ENCODE measurements around the gene PRRX1. TPM values are rescaled to one million over a fixed set of nuclear protein-coding genes. Genes with fewer than 3 reads are reported as not detected.

PRRX1 gene
- total and polyA plus RNA-seq, 4 donors = 7.7 to 37.5 (median 13.9) TPM

DNA sequence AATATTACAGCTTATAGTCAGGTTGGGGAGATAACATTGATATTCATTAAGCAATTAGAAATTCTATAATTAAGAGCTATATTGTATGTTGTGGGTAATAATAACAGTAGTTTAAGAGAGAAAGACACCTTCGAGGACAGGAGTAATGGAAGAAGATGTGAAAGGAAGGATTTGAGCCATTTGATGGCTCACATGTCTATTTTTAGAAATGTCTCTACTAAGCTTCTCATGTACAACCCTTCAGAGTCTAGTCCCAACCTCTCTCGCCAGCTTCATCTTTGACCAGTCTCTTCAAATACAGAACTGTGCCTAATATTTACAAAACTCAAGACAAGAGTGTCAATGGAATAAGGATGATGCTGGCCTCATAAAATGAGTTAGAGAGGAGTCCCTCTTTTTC, 95.1 kb downstream of the PRRX1 start:
- DNase-seq (no peak), ATAC-seq (ENCODE audit: insufficient read depth, low FRiP score) (no peak)
- Histone ChIP-seq H3K27me3 (ENCODE audit: control insufficient read depth in 3 of 3, insufficient read depth in 3 of 3, low read length in 2 of 3) (no peaks in the 10 kb centered on the region), H3K9me3 (ENCODE audit: control insufficient read depth in 4 of 4, insufficient read depth in 3 of 4, low read length in 3 of 4) (no peaks in the 10 kb centered on the region), H3K4me1 (ENCODE audit: control insufficient read depth in 5 of 5, insufficient read depth in 5 of 5, low read length in 5 of 5) (no peaks in the 10 kb centered on the region), H3K9ac (ENCODE audit: insufficient read depth in 1 of 2, low read length in 2 of 2) (no peak overlapping the region), H3K36me3 (ENCODE audit: control insufficient read depth in 4 of 4, insufficient read depth in 4 of 4, low read length in 4 of 4) (no peaks in the 10 kb centered on the region), H3K4me3 (no peak overlapping the region), H3K27ac (ENCODE audit: low read depth in 1 of 2, low read length in 1 of 2) (no peak overlapping the region)
- TF ChIP-seq, protein P1, sequence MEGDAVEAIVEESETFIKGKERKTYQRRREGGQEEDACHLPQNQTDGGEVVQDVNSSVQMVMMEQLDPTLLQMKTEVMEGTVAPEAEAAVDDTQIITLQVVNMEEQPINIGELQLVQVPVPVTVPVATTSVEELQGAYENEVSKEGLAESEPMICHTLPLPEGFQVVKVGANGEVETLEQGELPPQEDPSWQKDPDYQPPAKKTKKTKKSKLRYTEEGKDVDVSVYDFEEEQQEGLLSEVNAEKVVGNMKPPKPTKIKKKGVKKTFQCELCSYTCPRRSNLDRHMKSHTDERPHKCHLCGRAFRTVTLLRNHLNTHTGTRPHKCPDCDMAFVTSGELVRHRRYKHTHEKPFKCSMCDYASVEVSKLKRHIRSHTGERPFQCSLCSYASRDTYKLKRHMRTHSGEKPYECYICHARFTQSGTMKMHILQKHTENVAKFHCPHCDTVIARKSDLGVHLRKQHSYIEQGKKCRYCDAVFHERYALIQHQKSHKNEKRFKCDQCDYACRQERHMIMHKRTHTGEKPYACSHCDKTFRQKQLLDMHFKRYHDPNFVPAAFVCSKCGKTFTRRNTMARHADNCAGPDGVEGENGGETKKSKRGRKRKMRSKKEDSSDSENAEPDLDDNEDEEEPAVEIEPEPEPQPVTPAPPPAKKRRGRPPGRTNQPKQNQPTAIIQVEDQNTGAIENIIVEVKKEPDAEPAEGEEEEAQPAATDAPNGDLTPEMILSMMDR (IDR thresholded peaks at IDR 0.05; ENCODE audit: control extremely low read depth, extremely low read depth) = no peak
- WGBS, 2 donors = 82 to 91% methylated on average over 2 of the region's 2 CpGs

DNA sequence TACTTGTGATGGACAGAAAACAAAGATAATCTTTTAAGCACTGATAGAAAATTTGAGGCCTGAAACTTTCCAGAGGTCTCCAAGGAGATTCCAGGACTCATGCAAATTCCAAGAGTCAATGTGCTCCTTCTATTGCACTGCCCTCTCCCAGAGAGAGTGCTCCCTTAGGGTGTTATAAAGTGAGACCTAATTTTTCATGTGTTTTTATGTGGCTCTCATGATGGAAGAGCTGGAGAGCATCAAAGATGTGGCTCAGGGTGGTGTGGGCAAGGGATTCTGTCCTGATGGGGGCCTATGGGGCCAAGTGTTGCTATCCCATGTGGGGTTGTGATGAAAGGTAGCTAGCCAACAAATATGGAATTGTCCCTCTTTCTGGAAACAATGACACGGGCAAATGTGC, 101.3 kb downstream of the PRRX1 start:
- no peak overlapping the region for H3K4me3 ChIP-seq
- DNase-seq = no peak
- H3K9me3 ChIP-seq (ENCODE audit: control insufficient read depth in 4 of 4, insufficient read depth in 3 of 4, low read length in 3 of 4) = no peaks in the 10 kb centered on the region
- H3K27me3 ChIP-seq (ENCODE audit: control insufficient read depth in 3 of 3, insufficient read depth in 3 of 3, low read length in 2 of 3) = no peaks in the 10 kb centered on the region
- H3K9ac ChIP-seq (ENCODE audit: insufficient read depth in 1 of 2, low read length in 2 of 2) = no peak overlapping the region
- TF ChIP-seq, protein P1 (IDR thresholded peaks at IDR 0.05; ENCODE audit: control extremely low read depth, extremely low read depth) = no peak
- WGBS, 2 donors = 71 to 76% methylated on average over 1 of the region's 1 CpG
- H3K4me1 ChIP-seq (ENCODE audit: control insufficient read depth in 5 of 5, insufficient read depth in 5 of 5, low read length in 5 of 5) = no peaks in the 10 kb centered on the region
- no peaks in the 10 kb centered on the region for H3K36me3 ChIP-seq (ENCODE audit: control insufficient read depth in 4 of 4, insufficient read depth in 4 of 4, low read length in 4 of 4)
- ATAC-seq (ENCODE audit: insufficient read depth, low FRiP score) = no peak
- H3K27ac ChIP-seq (ENCODE audit: low read depth in 1 of 2, low read length in 1 of 2) = no peak overlapping the region

DNA sequence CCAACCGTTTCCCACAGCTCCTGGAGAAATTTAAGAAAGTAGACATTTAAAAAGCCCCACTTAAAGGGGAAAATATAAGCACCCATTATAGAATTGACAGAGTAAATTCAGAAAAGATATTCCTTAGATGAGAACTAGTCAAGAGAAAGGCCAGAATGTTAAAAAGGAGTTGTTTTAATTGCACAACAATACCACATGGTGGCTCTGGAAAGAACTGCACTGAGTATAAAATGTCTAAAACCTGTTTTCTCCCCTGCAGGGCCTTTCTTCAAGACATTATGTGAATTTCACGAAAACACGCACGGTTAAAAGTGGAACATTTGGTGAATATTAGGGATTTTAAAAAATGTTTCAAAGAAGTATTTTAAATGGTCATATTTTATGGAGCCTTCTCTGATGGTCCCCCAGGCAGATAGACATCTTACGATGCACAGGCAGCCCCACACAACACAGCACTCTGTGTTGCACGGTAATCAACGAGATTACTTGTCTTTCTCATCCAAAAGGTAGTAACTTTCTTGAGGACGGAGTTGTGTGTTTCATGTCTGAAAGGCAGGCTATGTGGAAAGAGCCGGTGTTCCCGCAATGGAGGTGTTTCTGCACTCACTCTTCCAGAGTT, 101.9 kb downstream of the PRRX1 start:
- no peaks in the 10 kb centered on the region for H3K36me3 ChIP-seq (ENCODE audit: control insufficient read depth in 4 of 4, insufficient read depth in 4 of 4, low read length in 4 of 4)
- no peaks in the 10 kb centered on the region for H3K27me3 ChIP-seq (ENCODE audit: control insufficient read depth in 3 of 3, insufficient read depth in 3 of 3, low read length in 2 of 3)
- DNase-seq (peak in 2 of 3 donors; percentile 36 to 48), ATAC-seq (ENCODE audit: insufficient read depth, low FRiP score) (no peak)
- no peaks in the 10 kb centered on the region for H3K4me1 ChIP-seq (ENCODE audit: control insufficient read depth in 5 of 5, insufficient read depth in 5 of 5, low read length in 5 of 5)
- H3K9me3 ChIP-seq (ENCODE audit: control insufficient read depth in 4 of 4, insufficient read depth in 3 of 4, low read length in 3 of 4) = no peaks in the 10 kb centered on the region
- 77 to 87% methylated on average over 10 of the region's 10 CpGs for WGBS, 2 donors
- no peak overlapping the region for H3K27ac ChIP-seq (ENCODE audit: low read depth in 1 of 2, low read length in 1 of 2)
- H3K4me3 ChIP-seq = no peak overlapping the region
- H3K9ac ChIP-seq (ENCODE audit: insufficient read depth in 1 of 2, low read length in 2 of 2) = no peak overlapping the region
- TF ChIP-seq, protein P1 (IDR thresholded peaks at IDR 0.05; ENCODE audit: control extremely low read depth, extremely low read depth) = no peak

DNA sequence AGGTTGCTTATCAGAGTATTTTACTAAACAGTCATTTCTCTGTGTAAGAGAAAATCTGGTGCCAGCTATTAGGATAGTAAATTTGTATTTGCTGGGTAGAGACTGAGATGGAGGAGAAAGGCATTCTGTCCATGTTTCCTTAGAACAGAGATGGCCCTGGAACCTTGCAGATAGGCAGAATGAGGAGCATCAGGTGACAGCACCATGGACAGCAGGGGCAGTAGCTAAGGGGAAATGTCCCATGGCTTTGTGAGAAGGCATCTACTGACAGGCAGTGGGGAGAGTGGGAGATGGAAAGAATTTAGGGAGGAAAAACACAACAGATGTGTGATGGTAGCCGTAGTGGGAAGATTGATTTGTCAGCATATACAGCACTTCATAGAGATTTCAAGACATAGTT, 105.0 kb downstream of the PRRX1 start:
- TF ChIP-seq, protein P1 (IDR thresholded peaks at IDR 0.05; ENCODE audit: control extremely low read depth, extremely low read depth) = no peak

More for the DNA sequence above, 105.0 kb downstream of the PRRX1 start:
- Histone ChIP-seq H3K4me1 (ENCODE audit: control insufficient read depth in 5 of 5, insufficient read depth in 5 of 5, low read length in 5 of 5) (no peaks in the 10 kb centered on the region), H3K9ac (ENCODE audit: insufficient read depth in 1 of 2, low read length in 2 of 2) (no peak overlapping the region), H3K27ac (ENCODE audit: low read depth in 1 of 2, low read length in 1 of 2) (no peak overlapping the region), H3K4me3 (no peak overlapping the region), H3K9me3 (ENCODE audit: control insufficient read depth in 4 of 4, insufficient read depth in 3 of 4, low read length in 3 of 4) (no peaks in the 10 kb centered on the region), H3K36me3 (ENCODE audit: control insufficient read depth in 4 of 4, insufficient read depth in 4 of 4, low read length in 4 of 4) (no peaks in the 10 kb centered on the region), H3K27me3 (ENCODE audit: control insufficient read depth in 3 of 3, insufficient read depth in 3 of 3, low read length in 2 of 3) (no peaks in the 10 kb centered on the region)
- ATAC-seq (ENCODE audit: insufficient read depth, low FRiP score) = no peak
- 85 to 86% methylated on average over 1 of the region's 1 CpG for WGBS, 2 donors
- no peak for DNase-seq
